ENCODE data around the gene MAP3K5.

MAP3K5 gene

DNA sequence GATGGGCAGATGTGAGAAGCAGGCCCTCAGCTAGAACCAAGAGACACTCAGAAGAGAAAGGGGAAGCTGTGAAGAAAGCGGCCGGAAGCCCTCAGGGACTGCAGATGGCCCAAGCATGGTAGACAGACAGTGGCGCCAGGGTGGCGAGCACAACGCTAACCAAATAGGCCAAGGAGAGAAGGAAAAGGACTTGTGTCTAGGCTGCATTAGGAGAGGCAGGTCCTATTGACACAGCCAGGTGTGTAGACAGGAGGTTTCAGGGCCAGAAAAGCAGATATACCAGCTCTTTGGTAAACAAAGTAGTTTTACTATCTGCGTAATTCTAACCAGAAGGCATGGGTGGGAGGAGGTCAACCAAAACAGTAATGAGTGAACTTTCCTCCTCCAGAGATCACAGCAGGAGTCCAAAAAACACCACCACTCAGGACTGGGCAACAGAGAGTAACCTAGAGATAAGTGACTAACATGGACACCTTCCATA, 226.2 kb downstream of the MAP3K5 start:
- Histone ChIP-seq H2AFZ (ENCODE audit: low read depth, low read length) (no peak overlapping the region), H3K4ac (ENCODE audit: low read depth in 1 of 2, low read length in 2 of 2) (no peak overlapping the region), H3K27me3 (ENCODE audit: control insufficient read depth in 1 of 2, insufficient read depth in 1 of 2, low read length in 2 of 2) (no peaks in the 10 kb centered on the region), H3K4me1 (ENCODE audit: control insufficient read depth, insufficient read depth, low read depth, low read length) (no peaks in the 10 kb centered on the region), H4K91ac (ENCODE audit: low read length) (no peak overlapping the region), H2AK5ac (ENCODE audit: low read length, severe bottlenecking) (no peak overlapping the region), H3K9ac (ENCODE audit: low read length) (no peak overlapping the region), H3K4me3 (ENCODE audit: insufficient read depth in 1 of 2, low read depth in 1 of 2, low read length in 2 of 2) (no peak overlapping the region), H3K27ac (ENCODE audit: low read length, poor library complexity, severe bottlenecking) (no peak overlapping the region), H4K8ac (ENCODE audit: low read length) (no peak overlapping the region), H2BK12ac (ENCODE audit: low read length in 2 of 2) (no peak overlapping the region), H3K9me3 (ENCODE audit: control insufficient read depth, low read length) (peaks cover 7% of the 10 kb centered on the region), H3K14ac (ENCODE audit: low read length in 2 of 2) (no peak overlapping the region), H3K23ac (ENCODE audit: low read length in 2 of 2) (no peak overlapping the region), H3K79me1 (replicated peaks; ENCODE audit: low read length, poor library complexity, severe bottlenecking) (no peaks in the 10 kb centered on the region), H3K36me3 (ENCODE audit: control insufficient read depth in 1 of 2, insufficient read depth in 2 of 2, low read depth in 1 of 2, low read length in 2 of 2) (peaks cover 0 to 2% of the 10 kb centered on the region in 2 experiments), H2BK5ac (ENCODE audit: low read depth, low read length, poor library complexity, severe bottlenecking) (no peak overlapping the region), H3K4me2 (ENCODE audit: low read length, poor library complexity, severe bottlenecking) (no peak overlapping the region), H2BK120ac (ENCODE audit: low read depth, low read length) (no peak overlapping the region), H3K18ac (ENCODE audit: low read depth in 1 of 2, low read length in 2 of 2) (no peak overlapping the region), H2BK15ac (ENCODE audit: low read depth, poor library complexity, severe bottlenecking) (no peak overlapping the region)
- DNase-seq = no peak
- over 99% methylated on average over 6 of the region's 6 CpGs for WGBS

DNA sequence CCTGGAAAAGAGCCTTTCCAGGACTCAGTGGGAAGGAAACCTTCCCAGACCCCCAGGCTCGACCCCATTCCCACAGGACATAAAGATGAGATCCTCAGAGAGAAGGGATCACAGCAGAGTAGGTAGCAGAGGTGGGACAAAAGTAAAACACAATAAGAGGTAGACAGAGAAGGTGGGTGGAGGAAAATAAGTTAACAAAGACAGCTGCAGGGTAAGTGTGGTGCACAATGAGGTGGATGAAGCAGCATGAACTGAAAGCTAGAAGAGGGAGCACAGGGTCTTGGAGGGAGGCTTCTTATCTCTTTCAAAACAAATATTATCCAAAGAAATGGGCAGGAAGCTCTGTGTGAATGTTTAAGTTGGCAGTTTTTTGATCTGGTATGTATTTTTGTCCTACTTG, 228.1 kb downstream of the MAP3K5 start:
- Histone ChIP-seq H3K23ac (ENCODE audit: low read length in 2 of 2) (no peak overlapping the region), H2BK5ac (ENCODE audit: low read depth, low read length, poor library complexity, severe bottlenecking) (no peak overlapping the region), H3K79me1 (replicated peaks; ENCODE audit: low read length, poor library complexity, severe bottlenecking) (no peaks in the 10 kb centered on the region), H3K9ac (ENCODE audit: low read length) (no peak overlapping the region), H2BK120ac (ENCODE audit: low read depth, low read length) (no peak overlapping the region), H3K18ac (ENCODE audit: low read depth in 1 of 2, low read length in 2 of 2) (no peak overlapping the region), H2AFZ (ENCODE audit: low read depth, low read length) (no peak overlapping the region), H3K14ac (ENCODE audit: low read length in 2 of 2) (no peak overlapping the region), H2AK5ac (ENCODE audit: low read length, severe bottlenecking) (no peak overlapping the region), H3K4me2 (ENCODE audit: low read length, poor library complexity, severe bottlenecking) (no peak overlapping the region), H4K91ac (ENCODE audit: low read length) (no peak overlapping the region), H3K4ac (ENCODE audit: low read depth in 1 of 2, low read length in 2 of 2) (no peak overlapping the region), H2BK15ac (ENCODE audit: low read depth, poor library complexity, severe bottlenecking) (no peak overlapping the region), H4K8ac (ENCODE audit: low read length) (no peak overlapping the region), H3K27me3 (ENCODE audit: control insufficient read depth in 1 of 2, insufficient read depth in 1 of 2, low read length in 2 of 2) (no peaks in the 10 kb centered on the region), H3K9me3 (ENCODE audit: control insufficient read depth, low read length) (no peaks in the 10 kb centered on the region), H2BK12ac (ENCODE audit: low read length in 2 of 2) (no peak overlapping the region), H3K4me3 (ENCODE audit: insufficient read depth in 1 of 2, low read depth in 1 of 2, low read length in 2 of 2) (no peak overlapping the region), H3K36me3 (ENCODE audit: control insufficient read depth in 1 of 2, insufficient read depth in 2 of 2, low read depth in 1 of 2, low read length in 2 of 2) (peaks cover 0 to 5% of the 10 kb centered on the region in 2 experiments), H3K27ac (ENCODE audit: low read length, poor library complexity, severe bottlenecking) (no peak overlapping the region), H3K4me1 (ENCODE audit: control insufficient read depth, insufficient read depth, low read depth, low read length) (no peaks in the 10 kb centered on the region)
- 80% methylated on average over 1 of the region's 1 CpG for WGBS
- no peak for DNase-seq

DNA sequence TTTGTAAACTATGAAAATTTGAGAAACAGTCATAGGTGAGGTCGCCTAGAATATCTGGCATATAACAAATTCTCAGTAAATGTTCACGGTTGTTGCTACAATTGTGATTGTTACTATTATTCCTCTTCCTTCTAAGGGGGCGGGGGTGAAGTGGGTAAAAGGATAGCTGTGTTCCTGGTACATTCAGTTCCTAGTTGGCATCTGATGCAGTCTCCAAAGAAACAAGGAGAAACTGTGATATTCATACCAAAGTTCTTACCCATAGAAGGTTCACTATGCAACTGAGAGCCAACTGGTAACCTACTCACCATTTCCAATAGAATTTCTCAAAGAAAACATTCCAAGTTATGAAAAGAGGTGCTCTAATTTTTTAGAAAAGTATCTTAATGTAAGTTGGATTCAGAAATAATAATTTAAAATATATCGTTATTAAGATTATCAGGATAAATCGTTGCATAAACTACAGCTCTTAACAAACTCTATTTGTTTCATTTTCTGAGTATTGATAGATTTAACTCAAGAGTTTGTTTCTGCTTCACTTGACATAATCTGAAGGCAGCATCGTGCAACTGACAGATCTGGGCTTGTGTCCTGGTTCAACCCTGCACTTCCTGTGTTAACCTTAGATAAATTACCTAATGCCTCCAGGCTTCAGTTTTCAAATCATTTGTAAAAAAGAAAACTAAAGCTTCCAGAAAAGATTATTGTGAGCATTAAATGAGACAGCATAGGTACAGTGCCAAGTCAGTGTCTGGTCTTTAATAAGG, 228.7 kb downstream of the MAP3K5 start:
- DNase-seq = no peak
- Histone ChIP-seq H2AK5ac (ENCODE audit: low read length, severe bottlenecking) (no peak overlapping the region), H2BK120ac (ENCODE audit: low read depth, low read length) (no peak overlapping the region), H3K4me2 (ENCODE audit: low read length, poor library complexity, severe bottlenecking) (no peak overlapping the region), H2BK5ac (ENCODE audit: low read depth, low read length, poor library complexity, severe bottlenecking) (no peak overlapping the region), H2AFZ (ENCODE audit: low read depth, low read length) (no peak overlapping the region), H3K9me3 (ENCODE audit: control insufficient read depth, low read length) (no peaks in the 10 kb centered on the region), H3K18ac (ENCODE audit: low read depth in 1 of 2, low read length in 2 of 2) (no peak overlapping the region), H4K91ac (ENCODE audit: low read length) (no peak overlapping the region), H3K4me3 (ENCODE audit: insufficient read depth in 1 of 2, low read depth in 1 of 2, low read length in 2 of 2) (no peak overlapping the region), H3K14ac (ENCODE audit: low read length in 2 of 2) (no peak overlapping the region), H2BK15ac (ENCODE audit: low read depth, poor library complexity, severe bottlenecking) (no peak overlapping the region), H3K23ac (ENCODE audit: low read length in 2 of 2) (no peak overlapping the region), H3K27me3 (ENCODE audit: control insufficient read depth in 1 of 2, insufficient read depth in 1 of 2, low read length in 2 of 2) (no peaks in the 10 kb centered on the region), H3K4me1 (ENCODE audit: control insufficient read depth, insufficient read depth, low read depth, low read length) (no peaks in the 10 kb centered on the region), H3K79me1 (replicated peaks; ENCODE audit: low read length, poor library complexity, severe bottlenecking) (no peaks in the 10 kb centered on the region), H3K27ac (ENCODE audit: low read length, poor library complexity, severe bottlenecking) (no peak overlapping the region), H3K9ac (ENCODE audit: low read length) (no peak overlapping the region), H3K4ac (ENCODE audit: low read depth in 1 of 2, low read length in 2 of 2) (no peak overlapping the region), H2BK12ac (ENCODE audit: low read length in 2 of 2) (no peak overlapping the region), H3K36me3 (ENCODE audit: control insufficient read depth in 1 of 2, insufficient read depth in 2 of 2, low read depth in 1 of 2, low read length in 2 of 2) (peaks cover 0 to 5% of the 10 kb centered on the region in 2 experiments), H4K8ac (ENCODE audit: low read length) (no peak overlapping the region)
- 76% methylated on average over 2 of the region's 6 CpGs for WGBS

DNA sequence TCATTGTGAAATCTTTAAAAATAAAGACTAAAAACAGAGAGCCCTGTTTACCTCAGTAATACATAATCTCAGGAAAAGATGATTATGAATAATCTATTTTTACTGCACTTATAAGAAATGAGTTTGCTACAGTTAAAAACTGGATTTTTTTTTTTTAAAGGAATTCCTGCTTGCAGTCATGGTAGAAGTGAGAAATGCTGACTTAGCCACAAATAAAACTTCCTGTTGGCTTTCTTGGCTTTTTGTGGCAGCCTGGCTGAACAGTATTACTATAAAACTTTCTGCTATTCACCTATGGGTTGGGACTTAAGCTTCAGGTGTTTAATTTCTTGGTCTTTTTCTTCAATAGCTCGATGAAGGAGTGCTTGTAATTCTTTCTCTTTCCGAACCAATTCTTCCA, 230.1 kb downstream of the MAP3K5 start:
- H2BK120ac ChIP-seq (ENCODE audit: low read depth, low read length) = no peak overlapping the region
- H3K27ac ChIP-seq (ENCODE audit: low read length, poor library complexity, severe bottlenecking) = no peak overlapping the region
- no peak overlapping the region for H3K23ac ChIP-seq (ENCODE audit: low read length in 2 of 2)
- no peaks in the 10 kb centered on the region for H3K27me3 ChIP-seq (ENCODE audit: control insufficient read depth in 1 of 2, insufficient read depth in 1 of 2, low read length in 2 of 2)
- H3K4me2 ChIP-seq (ENCODE audit: low read length, poor library complexity, severe bottlenecking) = no peak overlapping the region
- no peaks in the 10 kb centered on the region for H3K9me3 ChIP-seq (ENCODE audit: control insufficient read depth, low read length)
- no peak overlapping the region for H2BK15ac ChIP-seq (ENCODE audit: low read depth, poor library complexity, severe bottlenecking)
- no peak overlapping the region for H4K8ac ChIP-seq (ENCODE audit: low read length)
- H3K14ac ChIP-seq (ENCODE audit: low read length in 2 of 2) = no peak overlapping the region
- DNase-seq = no peak
- no peaks in the 10 kb centered on the region for H3K79me1 ChIP-seq (replicated peaks; ENCODE audit: low read length, poor library complexity, severe bottlenecking)
- no peak overlapping the region for H3K4me3 ChIP-seq (ENCODE audit: insufficient read depth in 1 of 2, low read depth in 1 of 2, low read length in 2 of 2)
- H3K9ac ChIP-seq (ENCODE audit: low read length) = no peak overlapping the region
- H2AK5ac ChIP-seq (ENCODE audit: low read length, severe bottlenecking) = no peak overlapping the region
- WGBS = 100% methylated on average over 2 of the region's 2 CpGs
- H3K4ac ChIP-seq (ENCODE audit: low read depth in 1 of 2, low read length in 2 of 2) = no peak overlapping the region
- H3K4me1 ChIP-seq (ENCODE audit: control insufficient read depth, insufficient read depth, low read depth, low read length) = no peaks in the 10 kb centered on the region
- H2BK12ac ChIP-seq (ENCODE audit: low read length in 2 of 2) = no peak overlapping the region
- H4K91ac ChIP-seq (ENCODE audit: low read length) = no peak overlapping the region
- H3K36me3 ChIP-seq (ENCODE audit: control insufficient read depth in 1 of 2, insufficient read depth in 2 of 2, low read depth in 1 of 2, low read length in 2 of 2) = peaks cover 0 to 5% of the 10 kb centered on the region in 2 experiments
- H2BK5ac ChIP-seq (ENCODE audit: low read depth, low read length, poor library complexity, severe bottlenecking) = no peak overlapping the region
- no peak overlapping the region for H3K18ac ChIP-seq (ENCODE audit: low read depth in 1 of 2, low read length in 2 of 2)
- no peak overlapping the region for H2AFZ ChIP-seq (ENCODE audit: low read depth, low read length)
